Stomach smooth muscle (tissue), 2 donors: ENCODE data around the gene SLC35C1.
"Not testable (repeated sequence)": the region's sequence is repeated elsewhere in the genome, so short reads cannot be mapped to it uniquely, and the experiment has no call there.

ENCODE experiments used
- H3K27ac ChIP-seq: one replicate; pipeline ENCODE4 v1.7.0; 2013; ENCODE audit warnings: mild to moderate bottlenecking, low read length, inconsistent platforms
- H3K27me3 ChIP-seq, 2 donors: one replicate each; pipeline ENCODE4 v1.7.0; 2013; ENCODE audit warnings: low read length in 2 of 2; ENCODE audit not compliant: insufficient read depth in 2 of 2, control insufficient read depth in 1 of 2
- H3K36me3 ChIP-seq, 2 donors: one replicate each; pipeline ENCODE4 v1.7.0; 2013; ENCODE audit warnings: low read length in 2 of 2; ENCODE audit not compliant: control insufficient read depth in 2 of 2, insufficient read depth in 2 of 2
- H3K4me1 ChIP-seq: one replicate; pipeline ENCODE4 v1.7.0; 2013; ENCODE audit warnings: low read length; ENCODE audit not compliant: control insufficient read depth, insufficient read depth
- H3K4me3 ChIP-seq, 2 donors: one replicate each; pipeline ENCODE4 v1.7.0; 2013; ENCODE audit warnings: low read length in 2 of 2
- H3K9ac ChIP-seq, 2 donors: one replicate each; pipeline ENCODE4 v1.7.0; 2013; ENCODE audit warnings: low read length in 2 of 2, mild to moderate bottlenecking in 1 of 2
- H3K9me3 ChIP-seq, 2 donors: one replicate each; pipeline ENCODE4 v1.7.0; 2013; ENCODE audit warnings: low read length in 2 of 2; ENCODE audit not compliant: control insufficient read depth in 2 of 2
- donor health status: healthy.
- donor health status: Pancreatic carcinoma.

Gene SLC35C1

GRCh38 chr11:45812581-45813548 is 7.9 kb downstream of the SLC35C1 start:
- Histone ChIP-seq H3K4me3 (no peak overlapping the region), H3K4me1 (peaks cover 4% of the 10 kb centered on the region), H3K9me3 (no peaks in the 10 kb centered on the region), H3K27me3 (no peaks in the 10 kb centered on the region), H3K9ac (no peak overlapping the region), H3K36me3 (peaks cover 0 to 17% of the 10 kb centered on the region in 2 donors), H3K27ac (no peak overlapping the region)

GRCh38 chr11:45815747-45816146 is 10.8 kb downstream of the SLC35C1 start:
- Histone ChIP-seq H3K4me3 (no peak overlapping the region), H3K36me3 (peaks cover 0 to 13% of the 10 kb centered on the region in 2 donors), H3K9ac (no peak overlapping the region), H3K4me1 (no peaks in the 10 kb centered on the region), H3K27ac (no peak overlapping the region), H3K27me3 (peaks cover 0 to 2% of the 10 kb centered on the region in 2 donors), H3K9me3 (no peaks in the 10 kb centered on the region)

- Histone ChIP-seq H3K27me3 (peaks cover 0 to 2% of the 10 kb centered on the region in 2 donors), H3K9me3 (no peaks in the 10 kb centered on the region), H3K9ac (no peak overlapping the region), H3K4me3 (no peak overlapping the region), H3K36me3 (peaks cover 0 to 8% of the 10 kb centered on the region in 2 donors), H3K4me1 (no peaks in the 10 kb centered on the region), H3K27ac (no peak overlapping the region)
These were observed 11.7 kb downstream of the SLC35C1 start for GRCh38 chr11:45816614-45817013.

GRCh38 chr11:45817191-45817590 is 12.2 kb downstream of the SLC35C1 start:
- no peaks in the 10 kb centered on the region for H3K4me1 ChIP-seq
- no peak overlapping the region for H3K9ac ChIP-seq
- H3K9me3 ChIP-seq = no peaks in the 10 kb centered on the region
- no peak overlapping the region for H3K27ac ChIP-seq
- H3K36me3 ChIP-seq = peaks cover 0 to 3% of the 10 kb centered on the region in 2 donors
- no peak overlapping the region for H3K4me3 ChIP-seq
- peaks cover 0 to 2% of the 10 kb centered on the region in 2 donors for H3K27me3 ChIP-seq

GRCh38 chr11:45818961-45819605 is 14.1 kb downstream of the SLC35C1 start:
- H3K4me1 ChIP-seq = no peaks in the 10 kb centered on the region
- H3K9ac ChIP-seq = no peak overlapping the region
- H3K4me3 ChIP-seq = no peak overlapping the region
- H3K9me3 ChIP-seq = no peaks in the 10 kb centered on the region
- H3K27ac ChIP-seq = no peak overlapping the region
- H3K27me3 ChIP-seq = peaks cover 0 to 2% of the 10 kb centered on the region in 2 donors
- no peaks in the 10 kb centered on the region for H3K36me3 ChIP-seq

GRCh38 chr11:45820211-45820857 is 15.4 kb downstream of the SLC35C1 start:
- no peaks in the 10 kb centered on the region for H3K36me3 ChIP-seq
- H3K4me3 ChIP-seq = no peak overlapping the region
- peaks cover 0 to 2% of the 10 kb centered on the region in 2 donors for H3K27me3 ChIP-seq
- H3K9ac ChIP-seq = no peak overlapping the region
- no peak overlapping the region for H3K27ac ChIP-seq
- no peaks in the 10 kb centered on the region for H3K9me3 ChIP-seq
- H3K4me1 ChIP-seq = no peaks in the 10 kb centered on the region

GRCh38 chr11:45826492-45826891 is 21.5 kb downstream of the SLC35C1 start:
- not testable (repeated sequence) for H3K4me3 ChIP-seq, H3K4me1 ChIP-seq, H3K9ac ChIP-seq

GRCh38 chr11:45827123-45827522 is 22.2 kb downstream of the SLC35C1 start:
- Histone ChIP-seq H3K4me1 (no peaks in the 10 kb centered on the region), H3K36me3 (no peaks in the 10 kb centered on the region)

More at GRCh38 chr11:45826492-45826891, 21.5 kb downstream of the SLC35C1 start:
- H3K36me3 ChIP-seq, H3K27ac ChIP-seq, H3K27me3 ChIP-seq, H3K9me3 ChIP-seq: not testable (repeated sequence)

GRCh38 chr11:45828996-45829395 is 24.0 kb downstream of the SLC35C1 start:
- no peak overlapping the region for H3K4me3 ChIP-seq
- H3K9me3 ChIP-seq = peaks cover 4 to 7% of the 10 kb centered on the region in 2 donors
- H3K27me3 ChIP-seq = peaks cover 0 to 6% of the 10 kb centered on the region in 2 donors
- no peak overlapping the region for H3K9ac ChIP-seq
- no peak overlapping the region for H3K27ac ChIP-seq
- no peaks in the 10 kb centered on the region for H3K4me1 ChIP-seq
- H3K36me3 ChIP-seq = no peaks in the 10 kb centered on the region

More at GRCh38 chr11:45827123-45827522, 22.2 kb downstream of the SLC35C1 start:
- Histone ChIP-seq H3K27ac (no peak overlapping the region), H3K9me3 (peaks cover 4 to 7% of the 10 kb centered on the region in 2 donors), H3K27me3 (peaks cover 0 to 6% of the 10 kb centered on the region in 2 donors), H3K4me3 (no peak overlapping the region), H3K9ac (no peak overlapping the region)

GRCh38 chr11:45830596-45830995 is 25.6 kb downstream of the SLC35C1 start:
- H3K4me3 ChIP-seq = no peak overlapping the region

More at GRCh38 chr11:45830596-45830995, 25.6 kb downstream of the SLC35C1 start:
- no peaks in the 10 kb centered on the region for H3K4me1 ChIP-seq
- no peak overlapping the region for H3K9ac ChIP-seq
- peaks cover 4 to 7% of the 10 kb centered on the region in 2 donors for H3K9me3 ChIP-seq
- no peaks in the 10 kb centered on the region for H3K36me3 ChIP-seq
- H3K27ac ChIP-seq = no peak overlapping the region
- peaks cover 0 to 6% of the 10 kb centered on the region in 2 donors for H3K27me3 ChIP-seq
